ENCODE data around the gene TSPYL2. TPM values are rescaled to one million over a fixed set of nuclear protein-coding genes. Genes with fewer than 3 reads are reported as not detected.

The TSPYL2 gene
- total RNA-seq, 1 donor from 2014 or later: 44.4 TPM

DNA sequence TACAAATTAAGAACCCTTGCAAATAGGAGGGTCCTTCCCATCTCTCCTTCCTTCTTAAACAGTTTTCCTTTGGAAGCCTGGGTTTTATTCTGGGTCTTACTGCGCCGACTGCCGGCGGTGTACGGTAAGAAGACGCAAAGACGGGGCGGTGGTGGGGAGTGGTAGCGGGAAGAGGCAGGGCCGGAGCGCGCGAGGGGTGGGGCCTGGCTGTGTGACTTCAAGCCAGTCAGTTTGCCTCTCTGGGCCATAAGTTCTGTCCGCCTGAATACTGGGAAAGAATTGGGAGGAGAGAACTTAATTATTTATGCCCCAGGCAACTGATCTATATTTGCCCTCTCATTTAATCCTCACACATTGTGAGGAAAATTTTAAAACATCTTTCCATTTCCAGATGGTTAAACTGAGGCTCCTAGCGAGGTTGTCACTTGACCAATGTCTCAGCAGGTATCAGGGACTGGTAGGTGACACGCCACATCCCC lies 11.0 kb downstream of the TSPYL2 start:
- Histone ChIP-seq H3K36me3 (no peaks in the 10 kb centered on the region), H3K4me3 (peak overlapping the region; percentile 64), H3K27ac (peak overlapping the region; percentile 89), H3K9me3 (no peaks in the 10 kb centered on the region), H3K4me1 (no peaks in the 10 kb centered on the region), H3K27me3 (no peaks in the 10 kb centered on the region)
- ATAC-seq (peak; percentile 82), DNase-seq (peak; percentile 91)
- intact Hi-C loops (cut with DNase I): no loop called here
- TF ChIP-seq, protein P1, sequence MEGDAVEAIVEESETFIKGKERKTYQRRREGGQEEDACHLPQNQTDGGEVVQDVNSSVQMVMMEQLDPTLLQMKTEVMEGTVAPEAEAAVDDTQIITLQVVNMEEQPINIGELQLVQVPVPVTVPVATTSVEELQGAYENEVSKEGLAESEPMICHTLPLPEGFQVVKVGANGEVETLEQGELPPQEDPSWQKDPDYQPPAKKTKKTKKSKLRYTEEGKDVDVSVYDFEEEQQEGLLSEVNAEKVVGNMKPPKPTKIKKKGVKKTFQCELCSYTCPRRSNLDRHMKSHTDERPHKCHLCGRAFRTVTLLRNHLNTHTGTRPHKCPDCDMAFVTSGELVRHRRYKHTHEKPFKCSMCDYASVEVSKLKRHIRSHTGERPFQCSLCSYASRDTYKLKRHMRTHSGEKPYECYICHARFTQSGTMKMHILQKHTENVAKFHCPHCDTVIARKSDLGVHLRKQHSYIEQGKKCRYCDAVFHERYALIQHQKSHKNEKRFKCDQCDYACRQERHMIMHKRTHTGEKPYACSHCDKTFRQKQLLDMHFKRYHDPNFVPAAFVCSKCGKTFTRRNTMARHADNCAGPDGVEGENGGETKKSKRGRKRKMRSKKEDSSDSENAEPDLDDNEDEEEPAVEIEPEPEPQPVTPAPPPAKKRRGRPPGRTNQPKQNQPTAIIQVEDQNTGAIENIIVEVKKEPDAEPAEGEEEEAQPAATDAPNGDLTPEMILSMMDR (IDR thresholded peaks at IDR 0.05): peak; percentile 52

- Histone ChIP-seq H3K4me3 (peak within 1 kb of the TSS; percentile 64), H3K27me3 (no peaks in the 10 kb centered on the region), H3K4me1 (no peaks in the 10 kb centered on the region), H3K27ac (peak within 1 kb of the TSS; percentile 89), H3K9me3 (no peaks in the 10 kb centered on the region), H3K36me3 (no peaks in the 10 kb centered on the region)
- peak; percentile 91 for ATAC-seq
- TF ChIP-seq, protein P1 (IDR thresholded peaks at IDR 0.05): no peak
- intact Hi-C loops (cut with DNase I): no loop called here
- peak; percentile 88 for DNase-seq
These were observed 11.8 kb downstream of the TSPYL2 start, which contains the start of gene KANTR for GRCh38 chrX:53093748-53094581. TSS of gene KANTR (plus strand) at chrX:53094142. CDS start at chrX:53124273, 30,131 bp downstream.

DNA sequence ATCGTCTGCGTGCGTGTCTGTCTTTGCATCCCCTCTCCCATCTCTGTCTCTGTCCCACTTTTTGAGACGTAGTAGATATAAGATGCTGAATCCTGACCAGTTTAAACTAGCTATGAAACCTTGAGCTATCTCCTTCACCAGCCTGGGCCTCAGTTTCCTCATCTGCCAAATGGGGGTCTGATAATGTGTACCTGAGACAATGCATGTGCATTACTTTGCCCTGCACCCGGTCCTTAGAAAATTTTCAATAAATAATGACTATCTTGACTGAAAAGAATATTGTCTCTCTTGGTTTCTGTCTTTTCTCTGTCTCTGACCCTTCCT lies 12.4 kb downstream of the TSPYL2 start:
- H3K4me1 ChIP-seq: no peaks in the 10 kb centered on the region
- intact Hi-C loops (cut with DNase I): no loop called here
- no peaks in the 10 kb centered on the region for H3K9me3 ChIP-seq
- TF ChIP-seq, protein P1 (IDR thresholded peaks at IDR 0.05): no peak
- H3K36me3 ChIP-seq: no peaks in the 10 kb centered on the region
- no peak for ATAC-seq
- H3K4me3 ChIP-seq: peak overlapping the region; percentile 64
- DNase-seq: no peak
- H3K27ac ChIP-seq: peak overlapping the region; percentile 89
- no peaks in the 10 kb centered on the region for H3K27me3 ChIP-seq

DNA sequence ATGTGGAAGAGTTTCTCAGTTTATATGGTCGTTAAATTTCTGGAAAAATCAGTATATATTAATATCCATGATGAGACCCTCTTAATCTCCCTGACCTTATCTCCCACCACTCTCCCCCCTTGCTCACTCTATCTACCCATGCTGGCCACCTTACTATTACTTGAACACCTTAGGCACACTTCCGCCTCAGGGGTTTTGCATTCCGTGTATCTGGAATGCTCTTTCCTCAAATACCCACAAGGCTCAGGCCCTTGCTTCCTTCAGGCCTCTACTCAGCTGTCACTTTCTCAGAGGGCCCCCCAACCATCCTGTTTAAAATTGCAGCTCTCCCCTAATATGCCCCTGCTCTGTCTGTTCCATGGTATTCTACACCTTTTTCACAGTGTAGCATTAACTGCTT lies 13.6 kb downstream of the TSPYL2 start:
- Histone ChIP-seq H3K36me3 (no peaks in the 10 kb centered on the region), H3K4me1 (no peaks in the 10 kb centered on the region), H3K27ac (no peak overlapping the region), H3K27me3 (no peaks in the 10 kb centered on the region), H3K9me3 (no peaks in the 10 kb centered on the region), H3K4me3 (no peak overlapping the region)
- TF ChIP-seq, protein P1 (IDR thresholded peaks at IDR 0.05): no peak
- DNase-seq: no peak
- intact Hi-C loops (cut with DNase I): no loop called here
- no peak for ATAC-seq

GRCh38 chrX:53114864-53115549 lies 32.8 kb downstream of the TSPYL2 start:
- ATAC-seq: no peak
- intact Hi-C loops (cut with DNase I): no loop called here
- Histone ChIP-seq H3K36me3 (no peaks in the 10 kb centered on the region), H3K27me3 (no peaks in the 10 kb centered on the region), H3K4me3 (no peak overlapping the region), H3K4me1 (no peaks in the 10 kb centered on the region), H3K27ac (no peak overlapping the region), H3K9me3 (no peaks in the 10 kb centered on the region)
- no peak for DNase-seq
- TF ChIP-seq, protein P1 (IDR thresholded peaks at IDR 0.05): no peak
